Gastroesophageal sphincter (tissue), 4 donors: ENCODE data around the gene RIC8A. TPM values are rescaled to one million over a fixed set of nuclear protein-coding genes. Genes with fewer than 3 reads are reported as not detected.

Source experiments
- ATAC-seq: fragments of 150-250 bp; one replicate; pipeline ENCODE4 v1.9.1; 2016; ENCODE audit warnings: mild to moderate bottlenecking, moderate library complexity
- H3K27ac ChIP-seq, 4 donors: fragments of 200-600 bp; sonication (generic) in 3 of 4; 1 replicate in 3 of 4; 2 replicates in 1 of 4; pipeline ENCODE4 v1.5.1; 2016 to 2019
- H3K27me3 ChIP-seq: fragments of 200-600 bp; sonication (generic); one replicate; pipeline ENCODE4 v1.5.1; 2019
- H3K36me3 ChIP-seq, 2 donors: fragments of 200-600 bp; sonication (generic); one replicate each; pipeline ENCODE4 v1.5.1; 2019; ENCODE audit warnings: control low read depth in 1 of 2
- H3K4me1 ChIP-seq, 3 donors: fragments of 200-600 bp; sonication (generic); 1 replicate in 2 of 3; 2 replicates in 1 of 3; pipeline ENCODE4 v1.5.1; 2016 to 2019; ENCODE audit warnings: control low read depth in 2 of 3
- H3K4me3 ChIP-seq, 2 donors: fragments of 200-600 bp; sonication (generic); one replicate each; pipeline ENCODE4 v1.5.1; 2019; ENCODE audit warnings: mild to moderate bottlenecking in 1 of 2, moderate library complexity in 1 of 2
- H3K9me3 ChIP-seq, 3 donors: fragments of 200-600 bp; sonication (generic); one replicate each; pipeline ENCODE4 v1.5.1; 2017 to 2019; ENCODE audit warnings: control low read depth in 2 of 3
- EP300 ChIP-seq: sonication (generic); formaldehyde crosslinking; IDR thresholded peaks from one replicate; pipeline ENCODE4 v1.6.1; 2017; ENCODE audit warnings: antibody characterized with exemption, mild to moderate bottlenecking
- POLR2A ChIP-seq, 2 donors: fragments of 450-650 bp; IDR thresholded peaks; one replicate each; pipeline ENCODE4 v1.6.1; 2017; ENCODE audit warnings: antibody characterized with exemption in 2 of 2, mild to moderate bottlenecking in 2 of 2, moderate library complexity in 1 of 2
- POLR2AphosphoS5 ChIP-seq: sonication (generic); formaldehyde crosslinking; IDR thresholded peaks from one replicate; pipeline ENCODE4 v1.6.1; 2017; ENCODE audit warnings: antibody characterized with exemption
- WGBS, 2 donors: methylation state at CpG; one replicate each; pipeline ENCODE4 v1.1.5; 2018; ENCODE audit warnings: low coverage in 1 of 2; 5-methylcytosine and 5-hydroxymethylcytosine counted together
- total RNA-seq, 4 donors: library from RNA; depleted of rRNA; stranded (reverse); fragments of >200 nt; gene quantifications; one replicate each; pipeline ENCODE4 v1.1.0, GENCODE V29; 2016
- TF ChIP-seq, protein P1 (sequence below), 4 experiments: fragments of 200-600 bp in 2 of 4; fragments of 450-650 bp in 2 of 4; sonication (generic) in 1 of 4; IDR thresholded peaks; one replicate each; pipeline ENCODE4 v1.5.1; 2017 to 2019; ENCODE audit warnings: antibody characterized with exemption in 4 of 4, mild to moderate bottlenecking in 2 of 4, moderate library complexity in 2 of 4

The RIC8A gene
- total RNA-seq, 4 donors from 2014 or later = 78.2 to 169 (median 135) TPM

DNA sequence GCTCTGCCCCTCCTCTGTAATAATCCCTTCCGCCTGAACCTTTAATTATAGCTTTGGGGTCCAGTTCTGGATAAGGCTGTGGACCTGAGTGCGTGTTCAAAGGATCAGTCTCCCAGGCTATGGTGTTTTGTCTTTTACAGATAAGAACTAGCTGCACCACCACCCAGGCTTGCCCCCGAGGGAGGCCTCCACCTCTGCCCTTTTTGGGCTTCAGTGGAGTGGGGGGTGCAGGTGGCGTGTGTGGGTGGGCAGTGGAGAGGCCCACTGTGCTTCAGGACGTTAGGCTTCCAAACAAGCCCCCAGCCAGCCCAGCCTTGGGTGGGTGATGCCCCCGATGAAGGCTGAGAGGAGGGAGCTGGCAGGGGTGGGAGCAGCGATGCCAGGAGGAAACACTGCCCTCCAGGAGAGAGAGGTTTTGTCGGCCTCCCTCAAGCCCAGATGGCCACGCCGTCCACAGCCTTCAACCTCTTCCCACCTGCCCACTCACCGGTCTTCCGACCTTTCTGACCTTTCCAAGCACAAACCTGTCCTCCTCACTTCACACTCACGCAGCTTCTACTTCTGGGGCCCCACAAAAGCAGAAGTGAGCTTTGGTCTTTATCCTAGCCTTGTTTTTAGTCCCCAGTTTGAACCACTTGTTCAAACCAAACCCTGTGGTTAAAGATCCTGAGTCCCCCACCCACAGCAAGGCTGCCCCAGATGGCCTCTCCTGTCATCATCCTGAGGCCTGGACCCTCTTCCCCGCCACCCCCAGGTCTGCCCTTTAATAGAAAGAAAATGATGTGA lies 49.6 kb downstream of the RIC8A start:
- Histone ChIP-seq H3K4me3 (no peak overlapping the region), H3K9me3 (peaks cover 0 to 8% (median 0%) of the 10 kb centered on the region in 3 donors), H3K4me1 (no peaks in the 10 kb centered on the region), H3K36me3 (peaks cover 0 to 19% of the 10 kb centered on the region in 2 donors), H3K27me3 (peaks cover 15% of the 10 kb centered on the region), H3K27ac (no peak overlapping the region)
- 60 to 80% methylated on average over 1 to 3 of the region's 14 CpGs for WGBS, 2 donors
- ATAC-seq = no peak
- TF ChIP-seq POLR2A (IDR thresholded peaks at IDR 0.05) = no peak

GRCh38 chr11:257766-258493 lies 50.4 kb downstream of the RIC8A start:
- no peak overlapping the region for H3K27ac ChIP-seq
- no peak overlapping the region for H3K4me3 ChIP-seq
- peaks cover 0 to 8% (median 0%) of the 10 kb centered on the region in 3 donors for H3K9me3 ChIP-seq
- TF ChIP-seq, protein P1, sequence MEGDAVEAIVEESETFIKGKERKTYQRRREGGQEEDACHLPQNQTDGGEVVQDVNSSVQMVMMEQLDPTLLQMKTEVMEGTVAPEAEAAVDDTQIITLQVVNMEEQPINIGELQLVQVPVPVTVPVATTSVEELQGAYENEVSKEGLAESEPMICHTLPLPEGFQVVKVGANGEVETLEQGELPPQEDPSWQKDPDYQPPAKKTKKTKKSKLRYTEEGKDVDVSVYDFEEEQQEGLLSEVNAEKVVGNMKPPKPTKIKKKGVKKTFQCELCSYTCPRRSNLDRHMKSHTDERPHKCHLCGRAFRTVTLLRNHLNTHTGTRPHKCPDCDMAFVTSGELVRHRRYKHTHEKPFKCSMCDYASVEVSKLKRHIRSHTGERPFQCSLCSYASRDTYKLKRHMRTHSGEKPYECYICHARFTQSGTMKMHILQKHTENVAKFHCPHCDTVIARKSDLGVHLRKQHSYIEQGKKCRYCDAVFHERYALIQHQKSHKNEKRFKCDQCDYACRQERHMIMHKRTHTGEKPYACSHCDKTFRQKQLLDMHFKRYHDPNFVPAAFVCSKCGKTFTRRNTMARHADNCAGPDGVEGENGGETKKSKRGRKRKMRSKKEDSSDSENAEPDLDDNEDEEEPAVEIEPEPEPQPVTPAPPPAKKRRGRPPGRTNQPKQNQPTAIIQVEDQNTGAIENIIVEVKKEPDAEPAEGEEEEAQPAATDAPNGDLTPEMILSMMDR (IDR thresholded peaks at IDR 0.05) = peak in 1 of 4 experiments; percentile 7
- TF ChIP-seq POLR2AphosphoS5 = no peak
- H3K4me1 ChIP-seq = no peaks in the 10 kb centered on the region
- WGBS, 2 donors = 73% methylated on average over 8 of the region's 15 CpGs; no CpG with 5 or more reads in 1 of the 2 donors
- no peak for ATAC-seq
- peaks cover 15% of the 10 kb centered on the region for H3K27me3 ChIP-seq
- peaks cover 0 to 11% of the 10 kb centered on the region in 2 donors for H3K36me3 ChIP-seq

- TF ChIP-seq POLR2AphosphoS5 (no peak), EP300 (no peak), POLR2A (IDR thresholded peaks at IDR 0.05) (no peak)
- TF ChIP-seq, protein P1 (IDR thresholded peaks at IDR 0.05) = no peak
Measured at GRCh38 chr11:259413-259812, 51.9 kb downstream of the RIC8A start.

GRCh38 chr11:261624-262023 lies 54.1 kb downstream of the RIC8A start:
- ATAC-seq = no peak
- Histone ChIP-seq H3K36me3 (no peaks in the 10 kb centered on the region), H3K9me3 (peaks cover 0 to 8% (median 0%) of the 10 kb centered on the region in 3 donors), H3K27me3 (peaks cover 15% of the 10 kb centered on the region), H3K4me1 (no peaks in the 10 kb centered on the region), H3K27ac (no peak overlapping the region), H3K4me3 (no peak overlapping the region)
- WGBS, 2 donors = 73 to 96% methylated on average over 2 to 4 of the region's 4 CpGs
- TF ChIP-seq POLR2A (IDR thresholded peaks at IDR 0.05) = no peak
- TF ChIP-seq, protein P1 (IDR thresholded peaks at IDR 0.05) = no peak
- TF ChIP-seq EP300 = no peak
- TF ChIP-seq POLR2AphosphoS5 = no peak

More at GRCh38 chr11:259413-259812, 51.9 kb downstream of the RIC8A start:
- 76 to 80% methylated on average over 7 to 9 of the region's 10 CpGs for WGBS, 2 donors
- H3K4me3 ChIP-seq = no peak overlapping the region
- peaks cover 0 to 8% (median 0%) of the 10 kb centered on the region in 3 donors for H3K9me3 ChIP-seq
- H3K4me1 ChIP-seq = no peaks in the 10 kb centered on the region
- no peaks in the 10 kb centered on the region for H3K36me3 ChIP-seq
- H3K27me3 ChIP-seq = peaks cover 15% of the 10 kb centered on the region
- no peak overlapping the region for H3K27ac ChIP-seq
- no peak for ATAC-seq

Other genes with a start within 250 kb of the RIC8A start
- not detected for gene SCGB1C1, start 14.6 kb upstream of the RIC8A start, total RNA-seq
- 10 to 100 TPM; 25.3 to 39.4 (median 27.6) TPM for gene BET1L, start 309 bp upstream of the RIC8A start, total RNA-seq
- gene SIRT3, start 28.6 kb downstream of the RIC8A start, total RNA-seq = 10 to 100 TPM; 12.7 to 24.1 (median 17.3) TPM
- gene PSMD13, start 29.3 kb downstream of the RIC8A start, total RNA-seq = 100 to 1,000 TPM in 1 of 4 donors, 10 to 100 TPM in 3; 85.8 to 114 (median 93.5) TPM
- 1 to 10 TPM in 1 of 4 donors, under 1 TPM in 1, not detected in 2; 0.23 to 1.9 TPM for gene NLRP6, start 70.7 kb downstream of the RIC8A start, total RNA-seq
- gene PGGHG, start 81.4 kb downstream of the RIC8A start, total RNA-seq = 10 to 100 TPM in 2 of 4 donors, 1 to 10 TPM in 2; 8.5 to 35.3 (median 15.5) TPM
- gene IFITM5, start 91.8 kb downstream of the RIC8A start, total RNA-seq = not detected
- gene IFITM2, start 100.1 kb downstream of the RIC8A start, total RNA-seq = 100 to 1,000 TPM in 3 of 4 donors, 10 to 100 TPM in 1; 89.3 to 183 (median 126) TPM
- 100 to 1,000 TPM in 3 of 4 donors, 10 to 100 TPM in 1; 29.9 to 138 (median 112) TPM for gene IFITM1, start 106.3 kb downstream of the RIC8A start, total RNA-seq
- 100 to 1,000 TPM; 219 to 467 (median 305) TPM for gene IFITM3, start 113.2 kb downstream of the RIC8A start, total RNA-seq
- 10 to 100 TPM in 1 of 4 donors, 1 to 10 TPM in 3; 3.2 to 10.6 (median 4.8) TPM for gene B4GALNT4, start 161.8 kb downstream of the RIC8A start, total RNA-seq
- 10 to 100 TPM in 1 of 4 donors, 1 to 10 TPM in 2, under 1 TPM in 1; 0.67 to 14.3 (median 2.3) TPM for gene PKP3, start 186.5 kb downstream of the RIC8A start, total RNA-seq
- gene SIGIRR, start 207.3 kb downstream of the RIC8A start, total RNA-seq = 10 to 100 TPM; 37.4 to 49.5 (median 44.8) TPM
- under 1 TPM in 3 of 4 donors, not detected in 1; 0.22 to 0.94 (median 0.47) TPM for gene ANO9, start 234.3 kb downstream of the RIC8A start, total RNA-seq
- 10 to 100 TPM; 23.4 to 55.9 (median 43.1) TPM for gene PTDSS2, start 242.6 kb downstream of the RIC8A start, total RNA-seq